Activated CD4-positive, alpha-beta T cell treated with anti-CD3 and anti-CD28 coated beads, Interleukin-2, Interleukin-4, amounts not matched to agents 100 ng/mL and 50 ng/mL, durations not matched to agents 16 hours and 8 hours (primary cell): Measurements from ENCODE around the gene XRCC1.
A peak's percentile ranks its signal among the peaks of the same experiment; 100 is the strongest.
"Not testable (repeated sequence)": the region's sequence is repeated elsewhere in the genome, so short reads cannot be mapped to it uniquely, and the experiment has no call there.

Experiments used
- DNase-seq: peaks from one replicate; pipeline ENCODE4 v3.0.0-alpha.2; 2020; ENCODE audit warnings: low spot score

Gene XRCC1

GRCh38 chr19:43545981-43546380 is 29.3 kb downstream of the XRCC1 start:
- DNase-seq = no peak

GRCh38 chr19:43545276-43545675 is 30.1 kb downstream of the XRCC1 start:
- DNase-seq = no peak

GRCh38 chr19:43544077-43544476 is 31.2 kb downstream of the XRCC1 start:
- no peak for DNase-seq

- no peak for DNase-seq
These were observed 33.2 kb downstream of the XRCC1 start for GRCh38 chr19:43541920-43542650.

- DNase-seq = no peak
These were observed 34.9 kb downstream of the XRCC1 start for GRCh38 chr19:43540381-43540780.

- DNase-seq = no peak
These were observed 36.4 kb downstream of the XRCC1 start for GRCh38 chr19:43538922-43539321.

GRCh38 chr19:43534816-43535761 is 40.2 kb downstream of the XRCC1 start:
- no peak for DNase-seq

- DNase-seq = no peak
These were observed 41.0 kb downstream of the XRCC1 start for GRCh38 chr19:43534305-43534815.

- peak; percentile 97 for DNase-seq
These were observed 41.6 kb downstream of the XRCC1 start for GRCh38 chr19:43533546-43534304.

- DNase-seq = peak; percentile 85
These were observed 42.3 kb downstream of the XRCC1 start, which contains the start of gene ZNF575 for GRCh38 chr19:43532962-43533545. Gene ZNF575 (plus strand): TSS chr19:43533188. CDS start chr19:43534423, 1,235 bp downstream.

GRCh38 chr19:43532571-43532961 is 42.8 kb downstream of the XRCC1 start:
- DNase-seq = peak; percentile 57

GRCh38 chr19:43527860-43528622 is 47.3 kb downstream of the XRCC1 start:
- no peak for DNase-seq

- DNase-seq = peak; percentile 80
These were observed 48.2 kb downstream of the XRCC1 start, which contains the start of gene ETHE1 for GRCh38 chr19:43526884-43527859. Gene ETHE1 (minus strand): TSS chr19:43527201. CDS start chr19:43527177, 24 bp downstream.

GRCh38 chr19:43525836-43526771 is 49.2 kb downstream of the XRCC1 start:
- DNase-seq = no peak

- peak; percentile 46 for DNase-seq
These were observed 50.1 kb downstream of the XRCC1 start for GRCh38 chr19:43524922-43525835.

GRCh38 chr19:43523696-43524095 is 51.6 kb downstream of the XRCC1 start:
- not testable (repeated sequence) for DNase-seq

- no peak for DNase-seq
These were observed 52.4 kb downstream of the XRCC1 start for GRCh38 chr19:43522929-43523328.
